Measurements from ENCODE around the gene LENG8. TPM values are rescaled to one million over a fixed set of nuclear protein-coding genes. Genes with fewer than 3 reads are reported as not detected.

The LENG8 gene
- total RNA-seq, 2 experiments from 2014 or later, result 63.2 to 137 TPM

- H3K9me2 ChIP-seq (ENCODE audit: insufficient read depth, low read length), result no peaks in the 10 kb centered on the region
- H3K27ac ChIP-seq (ENCODE audit: low read depth, low read length, poor library complexity, severe bottlenecking), result no peak overlapping the region
- H3K9me3 ChIP-seq (ENCODE audit: low read length), result no peaks in the 10 kb centered on the region
- TF ChIP-seq CTCF (conservative IDR thresholded peaks at IDR 0.05; ENCODE audit: low read length), result no peak
- TF ChIP-seq EZH2phosphoT487 (IDR thresholded peaks at IDR 0.05; ENCODE audit: borderline replicate concordance, low read depth, low read length), result no peak
- no peak overlapping the region for H3K4me2 ChIP-seq (ENCODE audit: low read length)
- ChIA-PET CTCF (ENCODE audit: unreplicated experiment) (no interaction called here), POLR2A (no interaction called here)
- BruUV-seq (replicated peaks), result no TSS peak
- peaks cover 22% of the 10 kb centered on the region for H4K20me1 ChIP-seq (ENCODE audit: insufficient read depth, low read length)
- H3K4me1 ChIP-seq (ENCODE audit: insufficient read depth, low read length, poor library complexity, severe bottlenecking), result peaks cover 16% of the 10 kb centered on the region
- no peak overlapping the region for H3K4me3 ChIP-seq (ENCODE audit: low read depth, low read length, poor library complexity, severe bottlenecking)
- H3K36me3 ChIP-seq (ENCODE audit: insufficient read depth, low read length), result peaks cover 75% of the 10 kb centered on the region
- peaks cover 39% of the 10 kb centered on the region for H3K79me2 ChIP-seq (ENCODE audit: insufficient read depth, low read depth, low read length)
- intact Hi-C loops (cut with micrococcal nuclease; ENCODE audit: unreplicated experiment), result no loop called here
- DNase-seq (ENCODE audit: low spot score), result no peak
- H2AFZ ChIP-seq (ENCODE audit: low read length), result no peak overlapping the region
Observed at GRCh38 chr19:54452626-54453025, 3.6 kb downstream of the LENG8 start.

GRCh38 chr19:54453921-54454780 is 5.2 kb downstream of the LENG8 start:
- Histone ChIP-seq H3K9me2 (ENCODE audit: insufficient read depth, low read length) (no peaks in the 10 kb centered on the region), H3K27ac (ENCODE audit: low read depth, low read length, poor library complexity, severe bottlenecking) (no peak overlapping the region), H3K36me3 (ENCODE audit: insufficient read depth, low read length) (peaks cover 90% of the 10 kb centered on the region), H3K4me3 (ENCODE audit: low read depth, low read length, poor library complexity, severe bottlenecking) (no peak overlapping the region), H2AFZ (ENCODE audit: low read length) (no peak overlapping the region), H4K20me1 (ENCODE audit: insufficient read depth, low read length) (peaks cover 22% of the 10 kb centered on the region), H3K4me1 (ENCODE audit: insufficient read depth, low read length, poor library complexity, severe bottlenecking) (peaks cover 13% of the 10 kb centered on the region), H3K4me2 (ENCODE audit: low read length) (no peak overlapping the region), H3K9me3 (ENCODE audit: low read length) (no peaks in the 10 kb centered on the region), H3K79me2 (ENCODE audit: insufficient read depth, low read depth, low read length) (peaks cover 29% of the 10 kb centered on the region)
- TF ChIP-seq EZH2phosphoT487 (IDR thresholded peaks at IDR 0.05; ENCODE audit: borderline replicate concordance, low read depth, low read length), result no peak
- no peak for TF ChIP-seq CTCF (conservative IDR thresholded peaks at IDR 0.05; ENCODE audit: low read length)
- ChIA-PET POLR2A (no interaction called here), CTCF (ENCODE audit: unreplicated experiment) (no interaction called here)
- DNase-seq (ENCODE audit: low spot score), result no peak
- BruUV-seq (replicated peaks), result no TSS peak
- intact Hi-C loops (cut with micrococcal nuclease; ENCODE audit: unreplicated experiment), result no loop called here

Measured in OCI-LY7 (cell line).